H1 (cell line): Measurements from ENCODE around the gene KCNA5. TPM values are rescaled to one million over a fixed set of nuclear protein-coding genes. Genes with fewer than 3 reads are reported as not detected.

Experiments
- CTCF ChIA-PET: fragments of 300-600 bp; sonication (Branson Sonifier 250); formaldehyde crosslinking; loops from one replicate; lab custom pipeline; 2021; ENCODE audit not compliant: partially characterized antibody; lab: Charles Lee
- POLR2A ChIA-PET: fragments of 300-600 bp; sonication (Branson Sonifier 250); formaldehyde crosslinking; loops from one replicate; lab custom pipeline; 2021; ENCODE audit warnings: inconsistent platforms; ENCODE audit not compliant: partially characterized antibody; lab: Charles Lee
- DNase-seq, 2 experiments: peaks; one replicate each; pipeline versions ENCODE4 v3.0.0 to v3.0.0-alpha.2; 2010 to 2022; ENCODE audit warnings: low spot score in 2 of 2, low read depth in 1 of 2, mixed read lengths in 1 of 2
- FAIRE-seq: peaks from 2 replicates; lab custom pipeline; 2011; peaks lifted over from hg19 to GRCh38; lab: Jason Lieb, UNC
- H2AFZ ChIP-seq: 2 replicates; pipeline ENCODE4 v1.8.1; 2012; ENCODE audit warnings: low read length, inconsistent platforms
- H2AK5ac ChIP-seq: 2 replicates; pipeline ENCODE4 v1.6.1; 2013; ENCODE audit warnings: low read depth, low read length
- H2BK120ac ChIP-seq: replicated peaks from 2 replicates; pipeline ENCODE3; 2013; ENCODE audit warnings: low read depth, low read length, inconsistent platforms
- H2BK12ac ChIP-seq: 2 replicates; pipeline ENCODE4 v1.6.1; 2013; ENCODE audit warnings: low read depth, low read length
- H2BK15ac ChIP-seq: 2 replicates; pipeline ENCODE4 v1.6.1; 2013; ENCODE audit warnings: low read length
- H2BK20ac ChIP-seq: 2 replicates; pipeline ENCODE4 v1.6.1; 2013; ENCODE audit warnings: low read length
- H2BK5ac ChIP-seq: 2 replicates; pipeline ENCODE4 v1.6.1; 2013; ENCODE audit warnings: low read depth, low read length
- H3K14ac ChIP-seq: 2 replicates; pipeline ENCODE4 v1.6.1; 2013; ENCODE audit warnings: inconsistent platforms; ENCODE audit not compliant: insufficient read length
- H3K18ac ChIP-seq: 2 replicates; pipeline ENCODE4 v1.6.1; 2013; ENCODE audit warnings: low read length; ENCODE audit errors: extremely low read depth
- H3K23ac ChIP-seq: 2 replicates; pipeline ENCODE4 v1.6.1; 2013; ENCODE audit warnings: inconsistent platforms; ENCODE audit not compliant: insufficient read length
- H3K23me2 ChIP-seq: 2 replicates; pipeline ENCODE4 v1.6.1; 2013; ENCODE audit warnings: low read depth, low read length
- H3K27ac ChIP-seq: 2 replicates; pipeline ENCODE4 v1.6.1; 2011; ENCODE audit warnings: low read depth, low read length, inconsistent platforms
- H3K27me3 ChIP-seq, 4 experiments: replicated peaks in 1 of 4; 1 replicate in 1 of 4; 2 replicates in 3 of 4; pipeline versions ENCODE4 v1.6.1 to v1.8.1; 2011 to 2013; ENCODE audit warnings: low read length in 3 of 4, mild to moderate bottlenecking in 3 of 4, inconsistent platforms in 2 of 4, mixed read lengths in 2 of 4, moderate library complexity in 1 of 4; ENCODE audit not compliant: control insufficient read depth in 3 of 4, insufficient read depth in 3 of 4; ENCODE audit errors: extremely low read depth in 1 of 4
- H3K36me3 ChIP-seq, 4 experiments: 2 replicates each; pipeline versions ENCODE4 v1.6.1 to v1.8.1; 2011 to 2013; ENCODE audit warnings: mild to moderate bottlenecking in 4 of 4, low read length in 3 of 4, moderate library complexity in 2 of 4, control low read depth in 1 of 4, inconsistent platforms in 1 of 4; ENCODE audit not compliant: insufficient read depth in 4 of 4, control insufficient read depth in 2 of 4
- H3K4ac ChIP-seq: replicated peaks from 2 replicates; pipeline ENCODE3; 2013; ENCODE audit warnings: low read length, low read depth, mixed read lengths, inconsistent platforms; ENCODE audit not compliant: insufficient read length
- H3K4me1 ChIP-seq, 4 experiments: replicated peaks in 1 of 4; 1 replicate in 1 of 4; 2 replicates in 3 of 4; pipeline versions ENCODE4 v1.6.1 to v1.8.1; 2011 to 2013; ENCODE audit warnings: low read length in 3 of 4, inconsistent platforms in 2 of 4, mixed read lengths in 1 of 4; ENCODE audit not compliant: insufficient read depth in 4 of 4, control insufficient read depth in 3 of 4
- H3K4me2 ChIP-seq, 2 experiments: 2 replicates each; pipeline versions ENCODE4 v1.6.1 to v1.8.1; 2011 to 2013; ENCODE audit warnings: low read depth in 2 of 2, low read length in 2 of 2, control low read depth in 1 of 2, inconsistent platforms in 1 of 2, mild to moderate bottlenecking in 1 of 2; ENCODE audit not compliant: insufficient read depth in 1 of 2
- H3K4me3 ChIP-seq, 4 experiments: fragments of 200-600, 300-600 bp in 1 of 4; sonication (generic), shearing (Covaris generic), sonication (Bioruptor Twin) in 1 of 4; 2 replicates each; pipeline versions ENCODE4 v1.5.1 to v1.8.1; 2011 to 2016; ENCODE audit warnings: low read length in 4 of 4, low read depth in 3 of 4, control low read depth in 2 of 4, inconsistent platforms in 2 of 4, mild to moderate bottlenecking in 2 of 4, mixed read lengths in 1 of 4, moderate library complexity in 1 of 4; ENCODE audit not compliant: insufficient read depth in 2 of 4; ENCODE audit errors: extremely low read depth in 1 of 4
- H3K56ac ChIP-seq: replicated peaks from 2 replicates; pipeline ENCODE3; 2013; ENCODE audit warnings: low read depth, mild to moderate bottlenecking, mixed read lengths, low read length, inconsistent platforms; ENCODE audit not compliant: insufficient read length
- H3K79me1 ChIP-seq: 2 replicates; pipeline ENCODE4 v1.6.1; 2013; ENCODE audit warnings: low read depth, low read length, control low read depth
- H3K79me2 ChIP-seq, 2 experiments: 2 replicates each; pipeline versions ENCODE4 v1.6.1 to v1.8.1; 2012 to 2013; ENCODE audit warnings: low read length in 2 of 2, mild to moderate bottlenecking in 2 of 2, inconsistent platforms in 1 of 2; ENCODE audit not compliant: insufficient read depth in 2 of 2, control insufficient read depth in 1 of 2
- H3K9ac ChIP-seq, 4 experiments: replicated peaks in 1 of 4; 1 replicate in 1 of 4; 2 replicates in 3 of 4; pipeline versions ENCODE4 v1.6.1 to v1.8.1; 2011 to 2013; ENCODE audit warnings: low read depth in 3 of 4, low read length in 3 of 4, control low read depth in 2 of 4, mild to moderate bottlenecking in 2 of 4, moderate library complexity in 2 of 4, inconsistent platforms in 1 of 4; ENCODE audit errors: extremely low read depth in 1 of 4
- H3K9me3 ChIP-seq, 2 experiments: 2 replicates each; pipeline versions ENCODE4 v1.6.1 to v1.8.1; 2012 to 2013; ENCODE audit warnings: mild to moderate bottlenecking in 2 of 2, moderate library complexity in 2 of 2, control low read depth in 1 of 2, inconsistent platforms in 1 of 2, low read depth in 1 of 2, low read length in 1 of 2, mixed read lengths in 1 of 2; ENCODE audit not compliant: insufficient read depth in 2 of 2
- H4K20me1 ChIP-seq, 2 experiments: replicated peaks in 1 of 2; 2 replicates each; pipeline versions ENCODE3 to v1.8.1; 2011 to 2013; ENCODE audit warnings: inconsistent platforms in 2 of 2, low read length in 2 of 2, mild to moderate bottlenecking in 1 of 2; ENCODE audit not compliant: insufficient read depth in 2 of 2, control insufficient read depth in 1 of 2
- H4K5ac ChIP-seq: 2 replicates; pipeline ENCODE4 v1.6.1; 2013; ENCODE audit warnings: low read length, low read depth, mixed read lengths, inconsistent platforms; ENCODE audit not compliant: insufficient read length
- H4K8ac ChIP-seq: 2 replicates; pipeline ENCODE4 v1.8.0; 2013; ENCODE audit warnings: mild to moderate bottlenecking, moderate library complexity, low read length, inconsistent platforms; ENCODE audit not compliant: insufficient read depth; ENCODE audit errors: extremely low read depth
- H4K91ac ChIP-seq: replicated peaks from 2 replicates; pipeline ENCODE3; 2013; ENCODE audit warnings: low read length, mixed read lengths, inconsistent platforms; ENCODE audit not compliant: insufficient read length
- ASH2L ChIP-seq: fragments of 200-600, 300-600 bp; sonication (generic); IDR thresholded peaks from one replicate; pipeline ENCODE4 v1.7.1; 2017; ENCODE audit warnings: low read length
- CTBP2 ChIP-seq: IDR thresholded peaks from 2 replicates; pipeline ENCODE4 v1.7.0; 2011; ENCODE audit warnings: borderline replicate concordance, mild to moderate bottlenecking, moderate library complexity, mixed read lengths, low read length; ENCODE audit not compliant: insufficient read depth, insufficient read length
- GTF2F1 ChIP-seq: IDR thresholded peaks from 2 replicates; pipeline ENCODE4 v1.6.1; 2012; ENCODE audit warnings: low read depth, low read length, improper control_type of control experiment, borderline replicate concordance
- KDM4A ChIP-seq: IDR thresholded peaks from one replicate; pipeline ENCODE4 v1.7.1; 2012; ENCODE audit warnings: low read depth, mild to moderate bottlenecking, moderate library complexity, low read length, inconsistent platforms; ENCODE audit not compliant: severe bottlenecking
- KDM5A ChIP-seq: fragments of 200-600 bp; IDR thresholded peaks from 2 replicates; pipeline ENCODE4 v1.7.1; 2012; ENCODE audit warnings: mild to moderate bottlenecking, low read length, inconsistent platforms, mixed read lengths
- SIN3A ChIP-seq, 2 experiments: IDR thresholded peaks in 1 of 2; conservative IDR thresholded peaks in 1 of 2; 2 replicates each; pipeline ENCODE4 v1.6.1; 2011 to 2012; ENCODE audit warnings: low read length in 2 of 2, improper control_type of control experiment in 1 of 2, low read depth in 1 of 2, mild to moderate bottlenecking in 1 of 2
- SP2 ChIP-seq: IDR thresholded peaks from 2 replicates; pipeline ENCODE4 v1.6.1; 2012; ENCODE audit warnings: mild to moderate bottlenecking, low read length, inconsistent platforms
- WGBS, 2 experiments: shearing (Covaris generic) in 1 of 2; methylation state at CpG; one replicate each; pipeline versions ENCODE4 v1.1.6 to v1.1.7; 2013 to 2015; ENCODE audit warnings: low lambda C conversion rate in 2 of 2, mixed read lengths in 2 of 2, inconsistent platforms in 1 of 2, low coverage in 1 of 2, missing lambda C conversion rate in 1 of 2; ENCODE audit not compliant: insufficient replicate concordance in 2 of 2, insufficient coverage in 1 of 2, insufficient read length in 1 of 2; ENCODE audit errors: extremely low coverage in 1 of 2, missing lambda C conversion rate in 1 of 2; 5-methylcytosine and 5-hydroxymethylcytosine counted together
- polyA plus RNA-seq, 7 experiments: library from polyadenylated mRNA; depleted of rRNA in 3 of 7; stranded (reverse) in 5 of 7; unstranded in 2 of 7; fragments of >200 nt in 5 of 7; fragments of 200-250 nt in 2 of 7; gene quantifications; 1 replicate in 5 of 7; 2 replicates in 1 of 7; 4 replicates in 1 of 7; pipeline versions ENCODE4 v1.2.1 to v1.2.3, GENCODE V29; 2011 to 2013; ENCODE audit warnings: missing spikeins in 2 of 7, mixed read lengths in 2 of 7
- total RNA-seq: library from RNA; stranded (reverse); fragmentation: NEBNext Ultra II Directional; extraction: Animal tissue kit (Norgen Biotek cat#: 25700); gene quantifications from 2 replicates; pipeline ENCODE4 v1.2.1, GENCODE V29; 2021
- TF ChIP-seq, protein P1 (sequence below): IDR thresholded peaks from 2 replicates; pipeline ENCODE4 v1.6.1; 2012; ENCODE audit warnings: low read length, inconsistent platforms
- TF ChIP-seq, protein P2 (sequence below), 3 experiments: IDR thresholded peaks; 1 replicate in 2 of 3; 2 replicates in 1 of 3; pipeline versions ENCODE4 v1.5.1 to v1.6.1; 2011; ENCODE audit warnings: low read length in 3 of 3, mild to moderate bottlenecking in 3 of 3, inconsistent platforms in 2 of 3, low read depth in 1 of 3, moderate library complexity in 1 of 3; ENCODE audit not compliant: insufficient read depth in 1 of 3; ENCODE audit errors: control extremely low read depth in 1 of 3

KCNA5 gene
- total and polyA plus RNA-seq, 2 of the 8 experiments (the other 6 are each of a cell fraction or from before 2014, with no cell fraction given), result 0.20 to 0.29 TPM

DNA sequence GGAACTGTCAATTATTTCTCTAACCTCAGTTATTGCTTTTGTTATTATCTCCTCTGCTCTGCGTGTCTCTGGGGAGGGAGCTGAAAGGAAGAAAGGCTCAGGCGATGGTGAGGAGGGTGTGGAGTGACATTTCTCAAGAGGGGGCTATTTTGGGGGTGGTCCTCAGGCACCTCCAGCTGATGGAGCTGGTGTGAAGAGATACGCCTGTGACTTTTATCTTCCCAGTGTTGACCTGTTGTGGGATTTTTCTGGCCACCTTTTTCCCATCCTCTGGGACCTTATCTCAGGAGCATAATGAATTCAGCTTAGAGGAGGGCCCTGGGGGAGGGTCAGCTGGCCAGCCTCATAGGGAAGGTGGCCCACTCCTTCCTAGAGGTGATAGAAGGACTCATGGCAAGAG, 26.4 kb downstream of the KCNA5 start:
- Histone ChIP-seq H3K18ac (no peak overlapping the region), H3K23ac (no peak overlapping the region), H3K4me2 (no peak overlapping the region), H3K79me2 (no peaks in the 10 kb centered on the region), H3K36me3 (no peaks in the 10 kb centered on the region), H2BK20ac (no peak overlapping the region), H3K27ac (no peak overlapping the region), H4K5ac (no peak overlapping the region), H3K14ac (no peak overlapping the region), H3K9me3 (no peaks in the 10 kb centered on the region), H2BK15ac (no peak overlapping the region), H3K27me3 (0 out of 7 replicates have a peak, but pooled peaks cover 0 to 4% (median 0%) of the 10 kb centered on the region in 4 experiments), H3K4me3 (no peak overlapping the region), H3K23me2 (no peaks in the 10 kb centered on the region), H3K4ac (no peak overlapping the region), H3K4me1 (peaks cover 0 to 5% (median 4%) of the 10 kb centered on the region in 4 experiments; a peak in 4 of 7 replicates), H4K20me1 (no peaks in the 10 kb centered on the region), H3K9ac (no peak overlapping the region), H4K8ac (no peak overlapping the region), H4K91ac (no peak overlapping the region), H2AFZ (no peak overlapping the region), H3K56ac (no peak overlapping the region), H3K79me1 (no peaks in the 10 kb centered on the region), H2BK12ac (no peak overlapping the region), H2BK120ac (no peak overlapping the region), H2BK5ac (no peak overlapping the region), H2AK5ac (no peak overlapping the region)
- no peak for FAIRE-seq
- 78% methylated on average over 3 of the region's 3 CpGs; no CpG with 5 or more reads in 1 of the 2 experiments for WGBS, 2 experiments
- CTCF ChIA-PET, result interaction anchor here (0.9 to 10.3 kb wide), 10 partner anchors 9 to 216 kb away, joined by 3 to 149 read pairs (median 5); partner anchors contain the start of gene KCNA5
- no peak for DNase-seq
- POLR2A ChIA-PET, result interaction anchor here (1.5 kb wide), 1 partner anchor 9 kb away, joined by 4 read pairs; no protein-coding TSS in a partner anchor
- TF ChIP-seq GTF2F1, result no peak
- no peak for TF ChIP-seq CTBP2
- TF ChIP-seq KDM5A, result no peak
- no peak for TF ChIP-seq ASH2L
- TF ChIP-seq SIN3A (conservative IDR thresholded peaks at IDR 0.05 in 1 of 2, IDR thresholded peaks at IDR 0.05 in 1 of 2; ENCODE audit: low read depth in 1 of 2, low read length in 2 of 2), result no peak
- TF ChIP-seq, protein P1, sequence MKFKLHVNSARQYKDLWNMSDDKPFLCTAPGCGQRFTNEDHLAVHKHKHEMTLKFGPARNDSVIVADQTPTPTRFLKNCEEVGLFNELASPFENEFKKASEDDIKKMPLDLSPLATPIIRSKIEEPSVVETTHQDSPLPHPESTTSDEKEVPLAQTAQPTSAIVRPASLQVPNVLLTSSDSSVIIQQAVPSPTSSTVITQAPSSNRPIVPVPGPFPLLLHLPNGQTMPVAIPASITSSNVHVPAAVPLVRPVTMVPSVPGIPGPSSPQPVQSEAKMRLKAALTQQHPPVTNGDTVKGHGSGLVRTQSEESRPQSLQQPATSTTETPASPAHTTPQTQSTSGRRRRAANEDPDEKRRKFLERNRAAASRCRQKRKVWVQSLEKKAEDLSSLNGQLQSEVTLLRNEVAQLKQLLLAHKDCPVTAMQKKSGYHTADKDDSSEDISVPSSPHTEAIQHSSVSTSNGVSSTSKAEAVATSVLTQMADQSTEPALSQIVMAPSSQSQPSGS, result no peak
- no peak for TF ChIP-seq SP2
- TF ChIP-seq, protein P2, sequence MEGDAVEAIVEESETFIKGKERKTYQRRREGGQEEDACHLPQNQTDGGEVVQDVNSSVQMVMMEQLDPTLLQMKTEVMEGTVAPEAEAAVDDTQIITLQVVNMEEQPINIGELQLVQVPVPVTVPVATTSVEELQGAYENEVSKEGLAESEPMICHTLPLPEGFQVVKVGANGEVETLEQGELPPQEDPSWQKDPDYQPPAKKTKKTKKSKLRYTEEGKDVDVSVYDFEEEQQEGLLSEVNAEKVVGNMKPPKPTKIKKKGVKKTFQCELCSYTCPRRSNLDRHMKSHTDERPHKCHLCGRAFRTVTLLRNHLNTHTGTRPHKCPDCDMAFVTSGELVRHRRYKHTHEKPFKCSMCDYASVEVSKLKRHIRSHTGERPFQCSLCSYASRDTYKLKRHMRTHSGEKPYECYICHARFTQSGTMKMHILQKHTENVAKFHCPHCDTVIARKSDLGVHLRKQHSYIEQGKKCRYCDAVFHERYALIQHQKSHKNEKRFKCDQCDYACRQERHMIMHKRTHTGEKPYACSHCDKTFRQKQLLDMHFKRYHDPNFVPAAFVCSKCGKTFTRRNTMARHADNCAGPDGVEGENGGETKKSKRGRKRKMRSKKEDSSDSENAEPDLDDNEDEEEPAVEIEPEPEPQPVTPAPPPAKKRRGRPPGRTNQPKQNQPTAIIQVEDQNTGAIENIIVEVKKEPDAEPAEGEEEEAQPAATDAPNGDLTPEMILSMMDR (IDR thresholded peaks at IDR 0.05; ENCODE audit: control extremely low read depth in 1 of 3, insufficient read depth in 1 of 3, low read depth in 1 of 3, low read length in 3 of 3), result no peak
- TF ChIP-seq KDM4A, result no peak
